ENCODE results near the gene ZC3H18. TPM values are rescaled to one million over a fixed set of nuclear protein-coding genes. Genes with fewer than 3 reads are reported as not detected.

ZC3H18 gene
- total and polyA plus RNA-seq, 2 donors (not counting 1 experiment from before 2014, with no cell fraction given) = 7.9 to 9.4 TPM

GRCh38 chr16:88602091-88602490 lies 31.9 kb downstream of the ZC3H18 start:
- DNase-seq (ENCODE audit: low read depth in 2 of 2) = no peak
- Histone ChIP-seq H3K9ac (ENCODE audit: insufficient read depth, low read length) (no peak overlapping the region), H3K9me3 (ENCODE audit: control insufficient read depth, insufficient read depth, low read depth, low read length) (no peaks in the 10 kb centered on the region), H3K4me3 (replicated peaks in 1 of 4; ENCODE audit: control extremely low read depth in 1 of 4, insufficient read depth in 1 of 4, low read depth in 3 of 4, low read length in 4 of 4) (no peak overlapping the region), H4K20me1 (ENCODE audit: control insufficient read depth, extremely low read depth, insufficient read depth, low read length) (no peaks in the 10 kb centered on the region), H3K4me2 (ENCODE audit: extremely low read depth, insufficient read depth, low read length) (no peak overlapping the region), H3K4me1 (ENCODE audit: control insufficient read depth, extremely low read depth, insufficient read depth, low read length) (no peaks in the 10 kb centered on the region), H3K27me3 (ENCODE audit: control insufficient read depth, insufficient read depth, low read length) (no peaks in the 10 kb centered on the region), H3K36me3 (ENCODE audit: control insufficient read depth, insufficient read depth, low read length) (peaks cover 23% of the 10 kb centered on the region), H3K27ac (ENCODE audit: insufficient read depth, low read length) (no peak overlapping the region), H3K79me2 (ENCODE audit: control insufficient read depth, insufficient read depth, low read length) (no peaks in the 10 kb centered on the region), H2AFZ (ENCODE audit: low read length) (no peak overlapping the region)
- TF ChIP-seq EZH2 (IDR thresholded peaks at IDR 0.05; ENCODE audit: low read length, missing control alignments) (no peak), CTCF (conservative IDR thresholded peaks at IDR 0.05 in 1 of 2, IDR thresholded peaks at IDR 0.05 in 1 of 2; ENCODE audit: low read depth in 1 of 2, low read length in 2 of 2) (no peak)

- Histone ChIP-seq H3K4me1 (ENCODE audit: control insufficient read depth, extremely low read depth, insufficient read depth, low read length) (no peaks in the 10 kb centered on the region), H3K27me3 (ENCODE audit: control insufficient read depth, insufficient read depth, low read length) (no peaks in the 10 kb centered on the region), H4K20me1 (ENCODE audit: control insufficient read depth, extremely low read depth, insufficient read depth, low read length) (no peaks in the 10 kb centered on the region), H3K36me3 (ENCODE audit: control insufficient read depth, insufficient read depth, low read length) (peaks cover 18% of the 10 kb centered on the region), H3K79me2 (ENCODE audit: control insufficient read depth, insufficient read depth, low read length) (no peaks in the 10 kb centered on the region), H3K9me3 (ENCODE audit: control insufficient read depth, insufficient read depth, low read depth, low read length) (no peaks in the 10 kb centered on the region), H3K27ac (ENCODE audit: insufficient read depth, low read length) (no peak overlapping the region), H3K4me2 (ENCODE audit: extremely low read depth, insufficient read depth, low read length) (no peak overlapping the region), H2AFZ (ENCODE audit: low read length) (no peak overlapping the region), H3K9ac (ENCODE audit: insufficient read depth, low read length) (no peak overlapping the region), H3K4me3 (replicated peaks in 1 of 4; ENCODE audit: control extremely low read depth in 1 of 4, insufficient read depth in 1 of 4, low read depth in 3 of 4, low read length in 4 of 4) (no peak overlapping the region)
- DNase-seq (ENCODE audit: low read depth in 2 of 2) = no peak
- no peak for TF ChIP-seq CTCF (conservative IDR thresholded peaks at IDR 0.05 in 1 of 2, IDR thresholded peaks at IDR 0.05 in 1 of 2; ENCODE audit: low read depth in 1 of 2, low read length in 2 of 2)
- TF ChIP-seq EZH2 (IDR thresholded peaks at IDR 0.05; ENCODE audit: low read length, missing control alignments) = no peak
Observed at GRCh38 chr16:88605186-88606147, 35.3 kb downstream of the ZC3H18 start.

- peaks cover 17% of the 10 kb centered on the region for H3K36me3 ChIP-seq (ENCODE audit: control insufficient read depth, insufficient read depth, low read length)
- no peak overlapping the region for H3K4me2 ChIP-seq (ENCODE audit: extremely low read depth, insufficient read depth, low read length)
- H3K4me1 ChIP-seq (ENCODE audit: control insufficient read depth, extremely low read depth, insufficient read depth, low read length) = no peaks in the 10 kb centered on the region
- no peak overlapping the region for H3K9ac ChIP-seq (ENCODE audit: insufficient read depth, low read length)
- H3K79me2 ChIP-seq (ENCODE audit: control insufficient read depth, insufficient read depth, low read length) = no peaks in the 10 kb centered on the region
- no peak overlapping the region for H2AFZ ChIP-seq (ENCODE audit: low read length)
- no peaks in the 10 kb centered on the region for H4K20me1 ChIP-seq (ENCODE audit: control insufficient read depth, extremely low read depth, insufficient read depth, low read length)
- no peak overlapping the region for H3K4me3 ChIP-seq (replicated peaks in 1 of 4; ENCODE audit: control extremely low read depth in 1 of 4, insufficient read depth in 1 of 4, low read depth in 3 of 4, low read length in 4 of 4)
- TF ChIP-seq CTCF (conservative IDR thresholded peaks at IDR 0.05 in 1 of 2, IDR thresholded peaks at IDR 0.05 in 1 of 2; ENCODE audit: low read depth in 1 of 2, low read length in 2 of 2) (no peak), EZH2 (IDR thresholded peaks at IDR 0.05; ENCODE audit: low read length, missing control alignments) (no peak)
- no peaks in the 10 kb centered on the region for H3K27me3 ChIP-seq (ENCODE audit: control insufficient read depth, insufficient read depth, low read length)
- no peaks in the 10 kb centered on the region for H3K9me3 ChIP-seq (ENCODE audit: control insufficient read depth, insufficient read depth, low read depth, low read length)
- no peak for DNase-seq (ENCODE audit: low read depth in 2 of 2)
- H3K27ac ChIP-seq (ENCODE audit: insufficient read depth, low read length) = no peak overlapping the region
Observed at GRCh38 chr16:88606148-88606757, 36.0 kb downstream of the ZC3H18 start.
